Ammon's horn (tissue), 1 donor: ENCODE results near the gene DBF4B.
A peak's percentile ranks its signal among the peaks of the same experiment; 100 is the strongest.

Experiments
- DNase-seq: peaks from one replicate; pipeline ENCODE4 v3.0.0-alpha.2; 2016; ENCODE audit warnings: low spot score

Gene DBF4B

GRCh38 chr17:44760474-44761308 lies 52.2 kb downstream of the DBF4B start:
- no peak for DNase-seq

GRCh38 chr17:44761932-44762810 lies 53.7 kb downstream of the DBF4B start:
- DNase-seq: no peak

- DNase-seq: no peak
Observed at GRCh38 chr17:44763170-44763569, 54.7 kb downstream of the DBF4B start.

GRCh38 chr17:44765965-44766364 lies 57.5 kb downstream of the DBF4B start:
- DNase-seq: no peak

GRCh38 chr17:44766409-44767038 lies 58.1 kb downstream of the DBF4B start:
- peak; percentile 66 for DNase-seq

GRCh38 chr17:44767493-44767892 lies 59.0 kb downstream of the DBF4B start:
- no peak for DNase-seq

- no peak for DNase-seq
Observed at GRCh38 chr17:44768505-44769142, 60.2 kb downstream of the DBF4B start.

GRCh38 chr17:44769230-44769629 lies 60.8 kb downstream of the DBF4B start:
- DNase-seq: no peak

GRCh38 chr17:44769647-44770084 lies 61.2 kb downstream of the DBF4B start:
- no peak for DNase-seq

GRCh38 chr17:44770166-44770925 lies 61.9 kb downstream of the DBF4B start:
- DNase-seq: no peak

GRCh38 chr17:44772308-44773045 lies 64.0 kb downstream of the DBF4B start:
- DNase-seq: no peak

GRCh38 chr17:44773140-44773539 lies 64.7 kb downstream of the DBF4B start:
- DNase-seq: no peak

GRCh38 chr17:44774271-44775135 lies 66.0 kb downstream of the DBF4B start:
- DNase-seq: peak; percentile 90

GRCh38 chr17:44775136-44775837 lies 66.8 kb downstream of the DBF4B start:
- DNase-seq: peak; percentile 99

- DNase-seq: no peak
Observed at GRCh38 chr17:44775838-44776621, 67.6 kb downstream of the DBF4B start.

- DNase-seq: no peak
Observed at GRCh38 chr17:44776628-44777393, 68.3 kb downstream of the DBF4B start.
